CD14-positive monocyte (primary cell): ENCODE data around the gene DTNB. TPM values are rescaled to one million over a fixed set of nuclear protein-coding genes. Genes with fewer than 3 reads are reported as not detected.

Source experiments
- DNase-seq, 3 donors: peaks; one replicate each; pipeline ENCODE4 v3.0.0-alpha.2; 2011 to 2022
- H2AFZ ChIP-seq: 2 replicates; pipeline ENCODE4 v1.6.0; 2012; ENCODE audit warnings: mild to moderate bottlenecking, low read depth, low read length, inconsistent platforms; ENCODE audit not compliant: insufficient read depth, poor library complexity, severe bottlenecking
- H3K27ac ChIP-seq, 2 donors: 1 replicate in 1 of 2; 2 replicates in 1 of 2; pipeline ENCODE4 v1.5.1; 2012 to 2013; ENCODE audit warnings: low read length in 2 of 2, control low read depth in 1 of 2, inconsistent platforms in 1 of 2, low read depth in 1 of 2, mild to moderate bottlenecking in 1 of 2
- H3K27me3 ChIP-seq, 2 donors: one replicate each; pipeline versions ENCODE4 v1.6.0 to v1.6.1; 2011 to 2013; ENCODE audit warnings: low read length in 2 of 2; ENCODE audit not compliant: control insufficient read depth in 2 of 2, insufficient read depth in 2 of 2
- H3K36me3 ChIP-seq, 2 donors: replicated peaks in 1 of 2; 1 replicate in 1 of 2; 2 replicates in 1 of 2; pipeline versions ENCODE4 v1.5.1 to v1.6.1; 2012 to 2013; ENCODE audit warnings: low read length in 2 of 2, control low read depth in 1 of 2, inconsistent platforms in 1 of 2, mild to moderate bottlenecking in 1 of 2; ENCODE audit not compliant: insufficient read depth in 2 of 2, control insufficient read depth in 1 of 2
- H3K4me1 ChIP-seq, 2 donors: 1 replicate in 1 of 2; 2 replicates in 1 of 2; pipeline versions ENCODE4 v1.5.1 to v1.6.1; 2012 to 2013; ENCODE audit warnings: low read length in 2 of 2, control low read depth in 1 of 2, inconsistent platforms in 1 of 2, mild to moderate bottlenecking in 1 of 2, moderate library complexity in 1 of 2; ENCODE audit not compliant: insufficient read depth in 2 of 2, control insufficient read depth in 1 of 2
- H3K4me2 ChIP-seq: replicated peaks from 2 replicates; pipeline ENCODE3; 2012; ENCODE audit warnings: low read length, moderate library complexity, mild to moderate bottlenecking; ENCODE audit not compliant: poor library complexity, severe bottlenecking; ENCODE audit errors: extremely low read depth
- H3K4me3 ChIP-seq, 3 experiments: fragments of 200-600 bp in 1 of 3; sonication (generic) in 1 of 3; replicated peaks in 1 of 3; 1 replicate in 2 of 3; 2 replicates in 1 of 3; pipeline ENCODE4 v1.5.1; 2011 to 2013; ENCODE audit warnings: low read length in 3 of 3, mild to moderate bottlenecking in 3 of 3, control low read depth in 2 of 3, low read depth in 2 of 3, inconsistent platforms in 1 of 3, moderate library complexity in 1 of 3
- H3K79me2 ChIP-seq: 2 replicates; pipeline ENCODE4 v1.6.0; 2012; ENCODE audit warnings: mild to moderate bottlenecking, control low read depth, inconsistent platforms, low read length, moderate library complexity; ENCODE audit not compliant: insufficient read depth
- H3K9ac ChIP-seq: 2 replicates; pipeline ENCODE4 v1.6.0; 2017; ENCODE audit warnings: low read length, mild to moderate bottlenecking; ENCODE audit not compliant: insufficient read depth, poor library complexity, severe bottlenecking
- H3K9me3 ChIP-seq, 2 donors: replicated peaks in 1 of 2; 1 replicate in 1 of 2; 2 replicates in 1 of 2; pipeline versions ENCODE4 v1.5.1 to v1.6.1; 2012 to 2013; ENCODE audit warnings: low read length in 2 of 2, control low read depth in 1 of 2; ENCODE audit not compliant: control insufficient read depth in 1 of 2, insufficient read depth in 1 of 2
- H4K20me1 ChIP-seq: 2 replicates; pipeline ENCODE4 v1.6.0; 2012; ENCODE audit warnings: mild to moderate bottlenecking, low read length, control low read depth, moderate library complexity; ENCODE audit not compliant: insufficient read depth
- H3K27ac Mint-ChIP-seq, 7 donors: one replicate each; pipeline ENCODE4 v1.8.0; 2020; ENCODE audit warnings: mild to moderate bottlenecking in 7 of 7, mixed read lengths in 7 of 7, moderate library complexity in 6 of 7, inconsistent platforms in 2 of 7
- H3K27me3 Mint-ChIP-seq, 3 donors: one replicate each; pipeline ENCODE4 v1.8.0; 2021 to 2022; ENCODE audit warnings: low read depth in 3 of 3, mild to moderate bottlenecking in 3 of 3, mixed read lengths in 3 of 3, moderate library complexity in 3 of 3, inconsistent platforms in 1 of 3
- H3K36me3 Mint-ChIP-seq, 2 donors: one replicate each; pipeline ENCODE4 v1.8.0; 2020; ENCODE audit warnings: mixed read lengths in 2 of 2, inconsistent platforms in 1 of 2, mild to moderate bottlenecking in 1 of 2
- H3K4me1 Mint-ChIP-seq: one replicate; pipeline ENCODE4 v1.8.0; 2020; ENCODE audit warnings: mild to moderate bottlenecking, mixed read lengths
- H3K4me3 Mint-ChIP-seq, 2 donors: one replicate each; pipeline ENCODE4 v1.8.0; 2020; ENCODE audit warnings: mild to moderate bottlenecking in 2 of 2, mixed read lengths in 2 of 2, moderate library complexity in 1 of 2
- H3K9me3 Mint-ChIP-seq, 7 donors: one replicate each; pipeline ENCODE4 v1.8.0; 2020 to 2022; ENCODE audit warnings: mixed read lengths in 7 of 7, mild to moderate bottlenecking in 6 of 7, moderate library complexity in 6 of 7, inconsistent platforms in 2 of 7
- CTCF ChIP-seq: fragments of 200-600 bp; IDR thresholded peaks from one replicate; pipeline ENCODE4 v1.8.0; 2022; ENCODE audit warnings: antibody characterized with exemption, mild to moderate bottlenecking
- WGBS: methylation state at CpG from one replicate; pipeline ENCODE4 v1.1.5; 2013; ENCODE audit warnings: missing lambda C conversion rate; ENCODE audit not compliant: insufficient coverage; 5-methylcytosine and 5-hydroxymethylcytosine counted together
- intact Hi-C, 2 donors: fragments of 100-400 bp; cut with micrococcal nuclease; formaldehyde crosslinking; loops; one replicate each; pipeline versions ENCODE4 v1.15.0 to v1.15.1; 2023
- polyA plus RNA-seq, 3 donors: library from polyadenylated mRNA; depleted of rRNA in 1 of 3; unstranded in 2 of 3; stranded (reverse) in 1 of 3; fragments of 300-500 nt in 2 of 3; fragments of >200 nt in 1 of 3; fragmentation: Illumina TruSeq in 2 of 3; gene quantifications; 1 replicate in 2 of 3; 2 replicates in 1 of 3; pipeline ENCODE4 v1.2.3, GENCODE V29; 2012 to 2021

DTNB gene
- polyA plus RNA-seq, 3 donors: 3.0 to 4.2 (median 3.3) TPM

- 75% methylated on average over 2 of the region's 7 CpGs for whole genome bisulfite sequencing
- H4K20me1 ChIP-seq: peaks cover 78% of the 10 kb centered on the region
- Mint-ChIP-seq H3K4me3 (no peak overlapping the region), H3K27me3 (peaks cover 3 to 10% (median 9%) of the 10 kb centered on the region in 3 donors), H3K4me1 (peaks cover 41% of the 10 kb centered on the region), H3K27ac (no peak overlapping the region), H3K36me3 (peaks cover 18% of the 10 kb centered on the region in 2 donors), H3K9me3 (no peaks in the 10 kb centered on the region)
- TF ChIP-seq CTCF: no peak
- H3K27me3 ChIP-seq: peaks cover 0 to 3% of the 10 kb centered on the region in 2 donors
- H3K9me3 ChIP-seq: no peaks in the 10 kb centered on the region
- H3K36me3 ChIP-seq: no peaks in the 10 kb centered on the region
- DNase-seq: no peak
- H3K9ac ChIP-seq: no peak overlapping the region
- peaks cover 12 to 29% of the 10 kb centered on the region in 2 donors for H3K4me1 ChIP-seq
- intact Hi-C loops: loop anchor here in 1 of 2 donors (5.0 kb wide), 1 partner anchor 36 kb away; no protein-coding TSS in a partner anchor
- no peak overlapping the region for H2AFZ ChIP-seq
- peaks cover 24% of the 10 kb centered on the region for H3K79me2 ChIP-seq
- H3K4me2 ChIP-seq: no peak overlapping the region
- H3K4me3 ChIP-seq: no peak overlapping the region
- no peak overlapping the region for H3K27ac ChIP-seq
These were observed 335.5 kb downstream of the DTNB start for GRCh38 chr2:25337891-25338290.

GRCh38 chr2:25337276-25337675 lies 336.1 kb downstream of the DTNB start:
- no peak overlapping the region for H3K4me3 ChIP-seq
- intact Hi-C loops: loop anchor here in 1 of 2 donors (5.0 kb wide), 1 partner anchor 35 kb away; no protein-coding TSS in a partner anchor
- no peak overlapping the region for H3K4me2 ChIP-seq
- peaks cover 7 to 23% of the 10 kb centered on the region in 2 donors for H3K4me1 ChIP-seq
- TF ChIP-seq CTCF: no peak
- H3K27me3 ChIP-seq: no peaks in the 10 kb centered on the region
- 84% methylated on average over 10 of the region's 10 CpGs for WGBS
- Mint-ChIP-seq H3K27me3 (peaks cover 0 to 8% (median 5%) of the 10 kb centered on the region in 3 donors), H3K36me3 (peaks cover 18 to 20% of the 10 kb centered on the region in 2 donors), H3K27ac (no peak overlapping the region), H3K4me3 (no peak overlapping the region), H3K9me3 (no peaks in the 10 kb centered on the region), H3K4me1 (peaks cover 37% of the 10 kb centered on the region)
- H2AFZ ChIP-seq: no peak overlapping the region
- peaks cover 80% of the 10 kb centered on the region for H4K20me1 ChIP-seq
- no peak overlapping the region for H3K9ac ChIP-seq
- no peaks in the 10 kb centered on the region for H3K36me3 ChIP-seq
- no peaks in the 10 kb centered on the region for H3K9me3 ChIP-seq
- no peak for DNase-seq
- no peak overlapping the region for H3K27ac ChIP-seq
- H3K79me2 ChIP-seq: peaks cover 24% of the 10 kb centered on the region
